ENCODE results near the gene NME7.

DNA sequence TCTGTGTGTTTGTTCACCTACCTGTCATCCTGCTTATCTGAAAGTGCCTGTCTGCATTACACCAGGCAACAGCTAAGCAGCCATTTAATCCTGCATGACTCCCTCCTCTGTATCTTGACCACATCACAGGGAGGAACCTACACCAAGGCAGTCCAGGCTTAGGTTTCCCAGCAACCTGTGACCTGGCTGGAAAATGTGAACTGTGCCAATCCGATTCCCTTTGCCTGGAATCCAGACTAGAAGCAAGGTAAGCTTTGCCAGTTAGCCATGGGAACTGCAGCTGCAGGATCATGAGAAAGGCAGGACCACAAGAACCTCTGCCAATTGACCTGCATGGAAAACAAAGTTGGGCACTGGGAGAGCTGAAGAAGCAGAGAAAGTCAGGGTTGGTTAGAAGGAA is 267.4 kb downstream of the NME7 start:
- TF ChIP-seq POLR2A (IDR thresholded peaks at IDR 0.05) (no peak), POLR2AphosphoS5 (IDR thresholded peaks at IDR 0.05) (no peak)
